Fibroblast of lung (primary cell): ENCODE results near the gene SECTM1.
"Not testable (repeated sequence)": the region's sequence is repeated elsewhere in the genome, so short reads cannot be mapped to it uniquely, and the experiment has no call there.

Experiments used
- CTCF ChIP-seq, 2 donors: IDR thresholded peaks in 1 of 2; conservative IDR thresholded peaks in 1 of 2; 1 replicate in 1 of 2; 2 replicates in 1 of 2; pipeline ENCODE4 v1.5.1; 2011 to 2012; ENCODE audit warnings: low read length in 2 of 2, control low read depth in 1 of 2, inconsistent platforms in 1 of 2, low read depth in 1 of 2, mild to moderate bottlenecking in 1 of 2
- EZH2 ChIP-seq: IDR thresholded peaks from 2 replicates; pipeline ENCODE4 v1.5.1; 2012; ENCODE audit warnings: low read length, control low read depth, mild to moderate bottlenecking; ENCODE audit errors: missing control alignments

- not testable (repeated sequence) for TF ChIP-seq CTCF (conservative IDR thresholded peaks at IDR 0.05 in 1 of 2, IDR thresholded peaks at IDR 0.05 in 1 of 2; ENCODE audit: low read depth in 1 of 2, low read length in 2 of 2); EZH2
Measured at GRCh38 chr17:82382220-82382932, 48.8 kb upstream of the SECTM1 start.
